GM12878 (cell line): Measurements from ENCODE around the gene IPPK.

ENCODE experiments used
- ATF7 ChIP-seq: fragments of 450-650 bp; IDR thresholded peaks from 2 replicates; pipeline ENCODE4 v1.6.1; 2016; ENCODE audit warnings: low read depth, mild to moderate bottlenecking
- CREB1 ChIP-seq: IDR thresholded peaks from 2 replicates; pipeline ENCODE4 v1.6.1; 2012; ENCODE audit warnings: low read depth, mild to moderate bottlenecking, inconsistent platforms
- JUND ChIP-seq: IDR thresholded peaks from 2 replicates; pipeline ENCODE4 v1.6.1; 2012; ENCODE audit warnings: low read depth, mild to moderate bottlenecking, low read length, improper control_type of control experiment, moderate library complexity
- KAT2A ChIP-seq: conservative IDR thresholded peaks from 2 replicates; pipeline ENCODE4 v1.6.1; 2011; ENCODE audit warnings: low read depth, low read length; ENCODE audit not compliant: control insufficient read depth
- KDM1A ChIP-seq: fragments of 200-600 bp; sonication (generic); IDR thresholded peaks from 2 replicates; pipeline ENCODE4 v1.6.1; 2016; ENCODE audit warnings: borderline replicate concordance
- PAX8 ChIP-seq: fragments of 450-650 bp; IDR thresholded peaks from 2 replicates; pipeline ENCODE4 v1.6.1; 2017; ENCODE audit warnings: mild to moderate bottlenecking, moderate library complexity
- POLR2A ChIP-seq: IDR thresholded peaks from 2 replicates; pipeline ENCODE4 v1.6.1; 2011; ENCODE audit warnings: low read depth, mild to moderate bottlenecking, low read length
- PRDM15 ChIP-seq: fragments of 450-650 bp; formaldehyde crosslinking; IDR thresholded peaks from 2 replicates; pipeline ENCODE4 v1.4.0; 2020; ENCODE audit warnings: mild to moderate bottlenecking, moderate library complexity
- SMC3 ChIP-seq: IDR thresholded peaks from 2 replicates; pipeline ENCODE4 v1.6.1; 2011; ENCODE audit warnings: low read length, improper control_type of control experiment, borderline replicate concordance
- SUZ12 ChIP-seq: fragments of 200-600 bp; sonication (generic); IDR thresholded peaks from one replicate; pipeline ENCODE4 v1.6.1; 2018; ENCODE audit warnings: antibody characterized with exemption, mild to moderate bottlenecking; ENCODE audit not compliant: unreplicated experiment
- ZNF274 ChIP-seq: IDR thresholded peaks from one replicate; pipeline ENCODE4 v1.8.0; 2011; ENCODE audit not compliant: insufficient read length, insufficient read depth
- TF ChIP-seq, protein P1 (sequence below), 3 experiments: IDR thresholded peaks in 2 of 3; conservative IDR thresholded peaks in 1 of 3; 2 replicates each; pipeline ENCODE4 v1.5.1; 2011; ENCODE audit warnings: low read depth in 3 of 3, low read length in 3 of 3, mild to moderate bottlenecking in 3 of 3, control low read depth in 2 of 3, moderate library complexity in 2 of 3, inconsistent platforms in 1 of 3, mixed read lengths in 1 of 3; ENCODE audit not compliant: control insufficient read depth in 2 of 3, insufficient read depth in 1 of 3; ENCODE audit errors: extremely low read depth in 1 of 3

- TF ChIP-seq PAX8 (no peak), ATF7 (no peak), KDM1A (no peak), KAT2A (no peak), CREB1 (no peak), ZNF274 (no peak), SMC3 (no peak), JUND (no peak), POLR2A (no peak), SUZ12 (no peak), PRDM15 (CRISPR knock-in tag) (no peak)
- TF ChIP-seq, protein P1, sequence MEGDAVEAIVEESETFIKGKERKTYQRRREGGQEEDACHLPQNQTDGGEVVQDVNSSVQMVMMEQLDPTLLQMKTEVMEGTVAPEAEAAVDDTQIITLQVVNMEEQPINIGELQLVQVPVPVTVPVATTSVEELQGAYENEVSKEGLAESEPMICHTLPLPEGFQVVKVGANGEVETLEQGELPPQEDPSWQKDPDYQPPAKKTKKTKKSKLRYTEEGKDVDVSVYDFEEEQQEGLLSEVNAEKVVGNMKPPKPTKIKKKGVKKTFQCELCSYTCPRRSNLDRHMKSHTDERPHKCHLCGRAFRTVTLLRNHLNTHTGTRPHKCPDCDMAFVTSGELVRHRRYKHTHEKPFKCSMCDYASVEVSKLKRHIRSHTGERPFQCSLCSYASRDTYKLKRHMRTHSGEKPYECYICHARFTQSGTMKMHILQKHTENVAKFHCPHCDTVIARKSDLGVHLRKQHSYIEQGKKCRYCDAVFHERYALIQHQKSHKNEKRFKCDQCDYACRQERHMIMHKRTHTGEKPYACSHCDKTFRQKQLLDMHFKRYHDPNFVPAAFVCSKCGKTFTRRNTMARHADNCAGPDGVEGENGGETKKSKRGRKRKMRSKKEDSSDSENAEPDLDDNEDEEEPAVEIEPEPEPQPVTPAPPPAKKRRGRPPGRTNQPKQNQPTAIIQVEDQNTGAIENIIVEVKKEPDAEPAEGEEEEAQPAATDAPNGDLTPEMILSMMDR (IDR thresholded peaks at IDR 0.05 in 2 of 3, conservative IDR thresholded peaks at IDR 0.05 in 1 of 3; ENCODE audit: control insufficient read depth in 2 of 3, extremely low read depth in 1 of 3, insufficient read depth in 1 of 3, low read depth in 3 of 3, low read length in 3 of 3), result no peak
Measured at GRCh38 chr9:92714787-92715487, 45.0 kb upstream of the IPPK start.
